HepG2 (cell line): ENCODE measurements around the gene TRPT1. TPM values are rescaled to one million over a fixed set of nuclear protein-coding genes. Genes with fewer than 3 reads are reported as not detected.

Experiments used
- GABPA ChIP-seq, 2 experiments: IDR thresholded peaks; 2 replicates each; pipeline ENCODE4 v1.6.1; 2011 to 2016; ENCODE audit warnings: low read depth in 2 of 2, low read length in 1 of 2, missing biosample characterization in 1 of 2, missing genetic modification characterization in 1 of 2
- GABPB1 ChIP-seq: IDR thresholded peaks from 2 replicates; pipeline ENCODE4 v1.6.1; 2016; ENCODE audit warnings: mild to moderate bottlenecking, missing genetic modification reagents, moderate library complexity, missing compliant biosample characterization
- JUNB ChIP-seq: sonication (generic); formaldehyde crosslinking; IDR thresholded peaks from 2 replicates; pipeline ENCODE4 v1.8.0; 2022; ENCODE audit warnings: missing genetic modification reagents, mild to moderate bottlenecking, borderline replicate concordance
- KDM5A ChIP-seq: fragments of 200-600 bp; sonication (generic); IDR thresholded peaks from 2 replicates; pipeline ENCODE4 v1.7.0; 2018; ENCODE audit warnings: antibody characterized with exemption, mild to moderate bottlenecking, low read length, borderline replicate concordance
- NFYC ChIP-seq: IDR thresholded peaks from 2 replicates; pipeline ENCODE4 v1.6.1; 2016; ENCODE audit warnings: missing genetic modification reagents, missing compliant biosample characterization
- SRF ChIP-seq: IDR thresholded peaks from 2 replicates; pipeline ENCODE4 v1.6.1; 2011; ENCODE audit warnings: mild to moderate bottlenecking, low read depth, low read length, moderate library complexity
- TFDP2 ChIP-seq: sonication (generic); formaldehyde crosslinking; IDR thresholded peaks from 2 replicates; pipeline ENCODE4 v1.4.0; 2020; ENCODE audit warnings: missing genetic modification reagents
- THAP11 ChIP-seq: IDR thresholded peaks from 2 replicates; pipeline ENCODE4 v1.6.1; 2016; ENCODE audit warnings: missing biosample characterization, missing genetic modification reagents
- ZNF256 ChIP-seq: sonication (generic); formaldehyde crosslinking; conservative IDR thresholded peaks from 2 replicates; pipeline ENCODE4 v1.4.0; 2020; ENCODE audit warnings: missing genetic modification reagents
- ZNF607 ChIP-seq: sonication (generic); formaldehyde crosslinking; IDR thresholded peaks from 2 replicates; pipeline ENCODE4 v1.5.1; 2020; ENCODE audit warnings: missing genetic modification reagents, mild to moderate bottlenecking, borderline replicate concordance
- ZNF670 ChIP-seq: sonication (generic); formaldehyde crosslinking; IDR thresholded peaks from 2 replicates; pipeline ENCODE4 v1.8.0; 2022; ENCODE audit warnings: mild to moderate bottlenecking, missing genetic modification reagents, borderline replicate concordance
- ZNF749 ChIP-seq: sonication (generic); formaldehyde crosslinking; IDR thresholded peaks from 2 replicates; pipeline ENCODE4 v1.8.0; 2022; ENCODE audit warnings: mild to moderate bottlenecking, missing genetic modification reagents, moderate library complexity, borderline replicate concordance
- ZNF891 ChIP-seq: sonication (generic); formaldehyde crosslinking; IDR thresholded peaks from 2 replicates; pipeline ENCODE4 v1.5.0; 2020; ENCODE audit warnings: mild to moderate bottlenecking, missing genetic modification reagents
- polyA plus RNA-seq, 8 experiments: library from polyadenylated mRNA; depleted of rRNA in 3 of 8; stranded (reverse) in 7 of 8; unstranded in 1 of 8; fragments of >200 nt; fragmentation: Illumina TruSeq in 4 of 8; extraction: Trizol in 4 of 8; gene quantifications; 2 replicates each; pipeline versions ENCODE4 v1.2.1 to v1.2.3, GENCODE V29; 2011 to 2016; ENCODE audit warnings: low read depth in 4 of 8, missing spikeins in 1 of 8, mixed read lengths in 1 of 8; ENCODE audit not compliant: insufficient read depth in 1 of 8
- total RNA-seq, 5 experiments: library from RNA; depleted of rRNA; stranded (reverse); fragments of >200 nt; fragmentation: Illumina TruSeq; extraction: Trizol; gene quantifications; 2 replicates each; pipeline ENCODE4 v1.2.3, GENCODE V29; 2016; ENCODE audit warnings: low read depth in 1 of 5
- TF ChIP-seq, protein P1 (sequence below): IDR thresholded peaks from 2 replicates; pipeline ENCODE4 v1.6.1; 2016
- TF ChIP-seq, protein P2 (sequence below): sonication (generic); formaldehyde crosslinking; IDR thresholded peaks from 2 replicates; pipeline ENCODE4 v1.4.0; 2020; ENCODE audit warnings: missing genetic modification reagents, borderline replicate concordance
- TF ChIP-seq, protein P3 (sequence below): sonication (generic); formaldehyde crosslinking; IDR thresholded peaks from 2 replicates; pipeline ENCODE4 v1.8.0; 2022; ENCODE audit warnings: mild to moderate bottlenecking, missing genetic modification reagents; ENCODE audit not compliant: insufficient replicate concordance
- TF ChIP-seq, protein P4 (sequence below): sonication (generic); formaldehyde crosslinking; IDR thresholded peaks from 2 replicates; pipeline ENCODE4 v1.5.0; 2020; ENCODE audit warnings: mild to moderate bottlenecking, missing genetic modification reagents
- TF ChIP-seq, protein P5 (sequence below), 2 experiments: fragments of 450-650 bp in 1 of 2; sonication (generic) in 1 of 2; formaldehyde crosslinking; IDR thresholded peaks; 2 replicates each; pipeline versions ENCODE4 v1.5.0 to v1.8.0; 2020 to 2022; ENCODE audit warnings: mild to moderate bottlenecking in 1 of 2, missing genetic modification reagents in 1 of 2

TRPT1 gene
- total and polyA plus RNA-seq, 2 of the 13 experiments (the other 11 are each of a cell fraction or from before 2014, with no cell fraction given): 24.8 to 40.7 TPM

GRCh38 chr11:64240435-64241240, 14.7 kb upstream of the TRPT1 start, which contains the start of gene FKBP2 (continued):
- peak; percentile 86 for TF ChIP-seq NFYC (CRISPR knock-in tag)
- TF ChIP-seq, protein P1, sequence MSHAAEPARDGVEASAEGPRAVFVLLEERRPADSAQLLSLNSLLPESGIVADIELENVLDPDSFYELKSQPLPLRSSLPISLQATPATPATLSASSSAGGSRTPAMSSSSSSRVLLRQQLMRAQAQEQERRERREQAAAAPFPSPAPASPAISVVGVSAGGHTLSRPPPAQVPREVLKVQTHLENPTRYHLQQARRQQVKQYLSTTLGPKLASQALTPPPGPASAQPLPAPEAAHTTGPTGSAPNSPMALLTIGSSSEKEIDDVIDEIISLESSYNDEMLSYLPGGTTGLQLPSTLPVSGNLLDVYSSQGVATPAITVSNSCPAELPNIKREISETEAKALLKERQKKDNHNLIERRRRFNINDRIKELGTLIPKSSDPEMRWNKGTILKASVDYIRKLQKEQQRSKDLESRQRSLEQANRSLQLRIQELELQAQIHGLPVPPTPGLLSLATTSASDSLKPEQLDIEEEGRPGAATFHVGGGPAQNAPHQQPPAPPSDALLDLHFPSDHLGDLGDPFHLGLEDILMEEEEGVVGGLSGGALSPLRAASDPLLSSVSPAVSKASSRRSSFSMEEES (CRISPR knock-in tag): no peak
- peak; percentile 82 for TF ChIP-seq ZNF256 (CRISPR knock-in tag)
- TF ChIP-seq SRF: no peak
- TF ChIP-seq GABPA (IDR thresholded peaks at IDR 0.05; ENCODE audit: low read depth, low read length): no peak
- TF ChIP-seq GABPA (CRISPR knock-in tag; IDR thresholded peaks at IDR 0.05; ENCODE audit: low read depth): peak; percentile 95
- peak; percentile 23; the same call in 1 of the 2 replicates for TF ChIP-seq ZNF749 (CRISPR knock-in tag)
- no peak for TF ChIP-seq JUNB (CRISPR knock-in tag)
- peak; percentile 79 for TF ChIP-seq ZNF607 (CRISPR knock-in tag)
- TF ChIP-seq, protein P2, sequence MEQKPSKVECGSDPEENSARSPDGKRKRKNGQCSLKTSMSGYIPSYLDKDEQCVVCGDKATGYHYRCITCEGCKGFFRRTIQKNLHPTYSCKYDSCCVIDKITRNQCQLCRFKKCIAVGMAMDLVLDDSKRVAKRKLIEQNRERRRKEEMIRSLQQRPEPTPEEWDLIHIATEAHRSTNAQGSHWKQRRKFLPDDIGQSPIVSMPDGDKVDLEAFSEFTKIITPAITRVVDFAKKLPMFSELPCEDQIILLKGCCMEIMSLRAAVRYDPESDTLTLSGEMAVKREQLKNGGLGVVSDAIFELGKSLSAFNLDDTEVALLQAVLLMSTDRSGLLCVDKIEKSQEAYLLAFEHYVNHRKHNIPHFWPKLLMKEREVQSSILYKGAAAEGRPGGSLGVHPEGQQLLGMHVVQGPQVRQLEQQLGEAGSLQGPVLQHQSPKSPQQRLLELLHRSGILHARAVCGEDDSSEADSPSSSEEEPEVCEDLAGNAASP (CRISPR knock-in tag): peak; percentile 34; the same call in 1 of the 2 replicates
- peak; percentile 94 for TF ChIP-seq THAP11 (CRISPR knock-in tag)
- peak; percentile 97 for TF ChIP-seq GABPB1 (CRISPR knock-in tag)
- peak; percentile 56; the same call in 1 of the 2 replicates for TF ChIP-seq ZNF670 (CRISPR knock-in tag)
- TF ChIP-seq, protein P3, sequence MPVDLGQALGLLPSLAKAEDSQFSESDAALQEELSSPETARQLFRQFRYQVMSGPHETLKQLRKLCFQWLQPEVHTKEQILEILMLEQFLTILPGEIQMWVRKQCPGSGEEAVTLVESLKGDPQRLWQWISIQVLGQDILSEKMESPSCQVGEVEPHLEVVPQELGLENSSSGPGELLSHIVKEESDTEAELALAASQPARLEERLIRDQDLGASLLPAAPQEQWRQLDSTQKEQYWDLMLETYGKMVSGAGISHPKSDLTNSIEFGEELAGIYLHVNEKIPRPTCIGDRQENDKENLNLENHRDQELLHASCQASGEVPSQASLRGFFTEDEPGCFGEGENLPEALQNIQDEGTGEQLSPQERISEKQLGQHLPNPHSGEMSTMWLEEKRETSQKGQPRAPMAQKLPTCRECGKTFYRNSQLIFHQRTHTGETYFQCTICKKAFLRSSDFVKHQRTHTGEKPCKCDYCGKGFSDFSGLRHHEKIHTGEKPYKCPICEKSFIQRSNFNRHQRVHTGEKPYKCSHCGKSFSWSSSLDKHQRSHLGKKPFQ (CRISPR knock-in tag): peak; percentile 20
- TF ChIP-seq KDM5A: peak; percentile 69; the same call in 1 of the 2 replicates
- TF ChIP-seq, protein P4, sequence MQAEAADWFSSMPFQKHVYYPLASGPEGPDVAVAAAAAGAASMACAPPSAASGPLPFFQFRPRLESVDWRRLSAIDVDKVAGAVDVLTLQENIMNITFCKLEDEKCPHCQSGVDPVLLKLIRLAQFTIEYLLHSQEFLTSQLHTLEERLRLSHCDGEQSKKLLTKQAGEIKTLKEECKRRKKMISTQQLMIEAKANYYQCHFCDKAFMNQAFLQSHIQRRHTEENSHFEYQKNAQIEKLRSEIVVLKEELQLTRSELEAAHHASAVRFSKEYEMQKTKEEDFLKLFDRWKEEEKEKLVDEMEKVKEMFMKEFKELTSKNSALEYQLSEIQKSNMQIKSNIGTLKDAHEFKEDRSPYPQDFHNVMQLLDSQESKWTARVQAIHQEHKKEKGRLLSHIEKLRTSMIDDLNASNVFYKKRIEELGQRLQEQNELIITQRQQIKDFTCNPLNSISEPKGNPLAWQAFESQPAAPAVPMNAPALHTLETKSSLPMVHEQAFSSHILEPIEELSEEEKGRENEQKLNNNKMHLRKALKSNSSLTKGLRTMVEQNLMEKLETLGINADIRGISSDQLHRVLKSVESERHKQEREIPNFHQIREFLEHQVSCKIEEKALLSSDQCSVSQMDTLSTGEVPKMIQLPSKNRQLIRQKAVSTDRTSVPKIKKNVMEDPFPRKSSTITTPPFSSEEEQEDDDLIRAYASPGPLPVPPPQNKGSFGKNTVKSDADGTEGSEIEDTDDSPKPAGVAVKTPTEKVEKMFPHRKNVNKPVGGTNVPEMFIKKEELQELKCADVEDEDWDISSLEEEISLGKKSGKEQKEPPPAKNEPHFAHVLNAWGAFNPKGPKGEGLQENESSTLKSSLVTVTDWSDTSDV (CRISPR knock-in tag): peak; percentile 38; the same call in 1 of the 2 replicates
- peak; percentile 69; the same call in 1 of the 2 replicates for TF ChIP-seq ZNF891 (CRISPR knock-in tag)
- TF ChIP-seq, protein P5, sequence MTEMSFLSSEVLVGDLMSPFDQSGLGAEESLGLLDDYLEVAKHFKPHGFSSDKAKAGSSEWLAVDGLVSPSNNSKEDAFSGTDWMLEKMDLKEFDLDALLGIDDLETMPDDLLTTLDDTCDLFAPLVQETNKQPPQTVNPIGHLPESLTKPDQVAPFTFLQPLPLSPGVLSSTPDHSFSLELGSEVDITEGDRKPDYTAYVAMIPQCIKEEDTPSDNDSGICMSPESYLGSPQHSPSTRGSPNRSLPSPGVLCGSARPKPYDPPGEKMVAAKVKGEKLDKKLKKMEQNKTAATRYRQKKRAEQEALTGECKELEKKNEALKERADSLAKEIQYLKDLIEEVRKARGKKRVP (CRISPR knock-in tag; IDR thresholded peaks at IDR 0.05): peak in 1 of 2 experiments; percentile 36; a peak in 1 of 4 replicates
- TF ChIP-seq TFDP2 (CRISPR knock-in tag): peak; percentile 89
